OCI-LY1 (cell line): Measurements from ENCODE around the gene PCSK2.

Experiments
- EZH2 ChIP-seq: fragments of 200-600 bp; sonication (generic), shearing (Covaris generic); IDR thresholded peaks from 2 replicates; pipeline ENCODE4 v1.8.0; 2017; ENCODE audit warnings: borderline replicate concordance, mixed run types, mild to moderate bottlenecking, antibody characterized with exemption, low read length, moderate library complexity, mixed read lengths
- TF ChIP-seq, protein P1 (sequence below): fragments of 200-600 bp; sonication (generic), shearing (Covaris generic); IDR thresholded peaks from 2 replicates; pipeline ENCODE4 v1.5.1; 2017; ENCODE audit warnings: mild to moderate bottlenecking, antibody characterized with exemption, low read length, moderate library complexity, mixed read lengths

DNA sequence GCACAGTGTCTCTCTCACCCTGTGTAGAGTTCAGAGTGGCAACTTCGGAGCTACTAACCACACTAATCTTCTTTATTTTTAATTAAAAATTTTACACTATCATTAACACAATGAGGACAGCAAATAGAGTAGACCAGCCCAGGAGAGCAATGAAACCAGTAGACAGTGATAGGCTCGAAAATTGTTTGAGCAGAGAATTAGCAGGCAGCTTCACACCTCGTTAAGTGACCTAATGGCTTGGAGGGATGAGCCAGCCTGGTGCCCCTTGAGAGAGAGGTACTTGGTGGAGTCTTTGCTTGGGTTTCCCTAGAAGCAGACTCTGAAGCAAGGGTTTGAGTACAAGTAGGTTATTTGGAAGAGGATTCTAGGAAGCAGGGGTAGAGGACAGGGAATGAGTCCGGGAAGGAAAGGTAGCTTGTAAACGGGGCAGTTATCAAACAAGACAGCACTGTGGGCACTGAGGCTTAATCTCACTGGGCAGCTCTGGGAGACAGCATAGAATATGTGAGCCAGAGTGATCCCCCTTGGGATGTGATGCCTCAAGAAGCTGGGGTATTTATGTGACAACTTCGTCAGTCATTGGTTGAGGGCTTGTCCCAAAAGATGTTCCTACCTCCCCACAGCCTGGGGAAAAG, 146.1 kb downstream of the PCSK2 start:
- TF ChIP-seq, protein P1, sequence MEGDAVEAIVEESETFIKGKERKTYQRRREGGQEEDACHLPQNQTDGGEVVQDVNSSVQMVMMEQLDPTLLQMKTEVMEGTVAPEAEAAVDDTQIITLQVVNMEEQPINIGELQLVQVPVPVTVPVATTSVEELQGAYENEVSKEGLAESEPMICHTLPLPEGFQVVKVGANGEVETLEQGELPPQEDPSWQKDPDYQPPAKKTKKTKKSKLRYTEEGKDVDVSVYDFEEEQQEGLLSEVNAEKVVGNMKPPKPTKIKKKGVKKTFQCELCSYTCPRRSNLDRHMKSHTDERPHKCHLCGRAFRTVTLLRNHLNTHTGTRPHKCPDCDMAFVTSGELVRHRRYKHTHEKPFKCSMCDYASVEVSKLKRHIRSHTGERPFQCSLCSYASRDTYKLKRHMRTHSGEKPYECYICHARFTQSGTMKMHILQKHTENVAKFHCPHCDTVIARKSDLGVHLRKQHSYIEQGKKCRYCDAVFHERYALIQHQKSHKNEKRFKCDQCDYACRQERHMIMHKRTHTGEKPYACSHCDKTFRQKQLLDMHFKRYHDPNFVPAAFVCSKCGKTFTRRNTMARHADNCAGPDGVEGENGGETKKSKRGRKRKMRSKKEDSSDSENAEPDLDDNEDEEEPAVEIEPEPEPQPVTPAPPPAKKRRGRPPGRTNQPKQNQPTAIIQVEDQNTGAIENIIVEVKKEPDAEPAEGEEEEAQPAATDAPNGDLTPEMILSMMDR, result no peak
- TF ChIP-seq EZH2, result no peak
